Measurements from ENCODE around the gene CCDC180.

GRCh38 chr9:97310023-97310422 lies 2.6 kb downstream of the CCDC180 start:
- TF ChIP-seq, protein P1, sequence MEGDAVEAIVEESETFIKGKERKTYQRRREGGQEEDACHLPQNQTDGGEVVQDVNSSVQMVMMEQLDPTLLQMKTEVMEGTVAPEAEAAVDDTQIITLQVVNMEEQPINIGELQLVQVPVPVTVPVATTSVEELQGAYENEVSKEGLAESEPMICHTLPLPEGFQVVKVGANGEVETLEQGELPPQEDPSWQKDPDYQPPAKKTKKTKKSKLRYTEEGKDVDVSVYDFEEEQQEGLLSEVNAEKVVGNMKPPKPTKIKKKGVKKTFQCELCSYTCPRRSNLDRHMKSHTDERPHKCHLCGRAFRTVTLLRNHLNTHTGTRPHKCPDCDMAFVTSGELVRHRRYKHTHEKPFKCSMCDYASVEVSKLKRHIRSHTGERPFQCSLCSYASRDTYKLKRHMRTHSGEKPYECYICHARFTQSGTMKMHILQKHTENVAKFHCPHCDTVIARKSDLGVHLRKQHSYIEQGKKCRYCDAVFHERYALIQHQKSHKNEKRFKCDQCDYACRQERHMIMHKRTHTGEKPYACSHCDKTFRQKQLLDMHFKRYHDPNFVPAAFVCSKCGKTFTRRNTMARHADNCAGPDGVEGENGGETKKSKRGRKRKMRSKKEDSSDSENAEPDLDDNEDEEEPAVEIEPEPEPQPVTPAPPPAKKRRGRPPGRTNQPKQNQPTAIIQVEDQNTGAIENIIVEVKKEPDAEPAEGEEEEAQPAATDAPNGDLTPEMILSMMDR (IDR thresholded peaks at IDR 0.05): no peak
- TF ChIP-seq POLR2A (IDR thresholded peaks at IDR 0.05): no peak
- no peak for TF ChIP-seq EP300 (IDR thresholded peaks at IDR 0.05)

Data from ovary (tissue), 3 donors.